Measurements from ENCODE around the gene SPON2. TPM values are rescaled to one million over a fixed set of nuclear protein-coding genes. Genes with fewer than 3 reads are reported as not detected.

SPON2 gene
- polyA plus RNA-seq, 2 of the 4 experiments (the other 2 are of a cell fraction), result 0.12 to 0.54 TPM

GRCh38 chr4:1155314-1155713, 17.1 kb downstream of the SPON2 start:
- POLR2A ChIA-PET, result no interaction called here
- DNase-seq (ENCODE audit: low read depth in 1 of 2, low spot score in 1 of 2) (no peak), FAIRE-seq (no peak), ATAC-seq (no peak)
- Histone ChIP-seq H3K9me3 (no peaks in the 10 kb centered on the region), H3K4me1 (no peaks in the 10 kb centered on the region), H3K27ac (no peak overlapping the region), H3K4me2 (no peak overlapping the region), H3K4me3 (no peak overlapping the region)
- CTCF ChIA-PET, result interaction anchor here (1.1 kb wide), 1 partner anchor 11 kb away, joined by 3 read pairs; no protein-coding TSS in a partner anchor
- TF ChIP-seq EHMT2 (IDR thresholded peaks at IDR 0.05; ENCODE audit: low read depth), result no peak
- no peak for TF ChIP-seq ZSCAN20 (CRISPR knock-in tag; IDR thresholded peaks at IDR 0.05)
- no peak for TF ChIP-seq CBX8 (IDR thresholded peaks at IDR 0.05)
- TF ChIP-seq, protein P1, sequence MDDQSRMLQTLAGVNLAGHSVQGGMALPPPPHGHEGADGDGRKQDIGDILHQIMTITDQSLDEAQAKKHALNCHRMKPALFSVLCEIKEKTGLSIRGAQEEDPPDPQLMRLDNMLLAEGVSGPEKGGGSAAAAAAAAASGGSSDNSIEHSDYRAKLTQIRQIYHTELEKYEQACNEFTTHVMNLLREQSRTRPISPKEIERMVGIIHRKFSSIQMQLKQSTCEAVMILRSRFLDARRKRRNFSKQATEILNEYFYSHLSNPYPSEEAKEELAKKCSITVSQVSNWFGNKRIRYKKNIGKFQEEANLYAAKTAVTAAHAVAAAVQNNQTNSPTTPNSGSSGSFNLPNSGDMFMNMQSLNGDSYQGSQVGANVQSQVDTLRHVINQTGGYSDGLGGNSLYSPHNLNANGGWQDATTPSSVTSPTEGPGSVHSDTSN (IDR thresholded peaks at IDR 0.05), result no peak
- TF ChIP-seq MAZ (IDR thresholded peaks at IDR 0.05; ENCODE audit: borderline replicate concordance, low read depth, low read length), result no peak
- no peak for TF ChIP-seq JUNB (IDR thresholded peaks at IDR 0.05)
- TF ChIP-seq TP53 (CRISPR knock-in tag; IDR thresholded peaks at IDR 0.05), result no peak
- TF ChIP-seq HEYL (CRISPR knock-in tag; IDR thresholded peaks at IDR 0.05), result no peak
- no peak for TF ChIP-seq HDAC2 (IDR thresholded peaks at IDR 0.05)
- TF ChIP-seq MAFK (IDR thresholded peaks at IDR 0.05; ENCODE audit: partially characterized antibody), result no peak
- TF ChIP-seq MYC (IDR thresholded peaks at IDR 0.05; ENCODE audit: borderline replicate concordance, low read length), result no peak
- TF ChIP-seq EP300 (IDR thresholded peaks at IDR 0.05), result no peak
- TF ChIP-seq REST (IDR thresholded peaks at IDR 0.05), result no peak
- TF ChIP-seq TFCP2L1 (CRISPR knock-in tag; IDR thresholded peaks at IDR 0.05), result no peak
- WGBS (ENCODE audit: missing lambda C conversion rate), result 64% methylated on average over 3 of the region's 3 CpGs

DNA sequence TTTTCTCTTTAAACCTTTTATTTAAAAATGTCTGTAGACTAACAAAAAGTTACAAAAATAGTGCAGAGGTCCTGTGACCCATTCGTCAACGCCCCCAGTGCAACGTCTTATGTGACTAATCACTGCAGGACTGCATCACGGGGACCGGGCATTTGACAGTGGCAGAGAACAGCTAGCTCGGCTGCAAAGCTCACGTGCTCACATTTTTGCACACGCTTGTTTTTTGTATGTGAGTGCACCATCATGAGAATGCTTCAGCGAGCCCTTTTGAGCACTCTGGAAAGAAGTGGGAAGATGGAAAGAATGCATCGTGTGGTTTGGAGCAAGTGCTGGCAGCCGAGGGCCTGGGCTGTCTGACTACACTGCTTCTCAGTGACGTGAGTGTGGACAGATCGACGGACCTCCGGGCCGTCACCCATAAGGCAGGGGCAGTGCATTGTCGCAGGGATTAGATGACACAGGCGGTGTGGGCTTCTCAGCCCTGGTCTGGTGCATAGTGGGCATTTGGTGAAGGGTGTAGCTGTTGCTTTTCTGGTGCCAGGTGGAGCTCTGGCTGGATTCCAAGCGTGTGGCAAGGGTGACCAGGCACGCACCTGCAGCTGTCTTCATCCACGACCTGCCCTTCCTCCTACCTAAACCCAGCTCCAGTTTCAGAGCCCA, 17.7 kb downstream of the SPON2 start:
- Histone ChIP-seq H3K27ac (no peak overlapping the region), H3K4me1 (no peaks in the 10 kb centered on the region), H3K4me2 (no peak overlapping the region), H3K9me3 (no peaks in the 10 kb centered on the region), H3K4me3 (no peak overlapping the region)
- TF ChIP-seq KDM1A (IDR thresholded peaks at IDR 0.05; ENCODE audit: low read depth) (no peak), TP53 (CRISPR knock-in tag; IDR thresholded peaks at IDR 0.05) (no peak), ZSCAN20 (CRISPR knock-in tag; IDR thresholded peaks at IDR 0.05) (no peak), NPAS2 (CRISPR knock-in tag; IDR thresholded peaks at IDR 0.05; ENCODE audit: borderline replicate concordance) (no peak), ZC3H11A (IDR thresholded peaks at IDR 0.05) (no peak), HEYL (CRISPR knock-in tag; IDR thresholded peaks at IDR 0.05) (no peak), EP300 (IDR thresholded peaks at IDR 0.05) (no peak), NFE2L2 (conservative IDR thresholded peaks at IDR 0.05; ENCODE audit: low read length) (no peak), JUN (IDR thresholded peaks at IDR 0.05) (no peak), SMC3 (IDR thresholded peaks at IDR 0.05) (no peak), EHMT2 (IDR thresholded peaks at IDR 0.05; ENCODE audit: low read depth) (no peak), CBX8 (IDR thresholded peaks at IDR 0.05) (no peak), RARB (CRISPR knock-in tag; IDR thresholded peaks at IDR 0.05) (no peak), FOXS1 (CRISPR knock-in tag; IDR thresholded peaks at IDR 0.05) (no peak), RAD21 (conservative IDR thresholded peaks at IDR 0.05 in 1 of 2, IDR thresholded peaks at IDR 0.05 in 1 of 2) (no peak), HDAC2 (IDR thresholded peaks at IDR 0.05) (no peak), MAX (IDR thresholded peaks at IDR 0.05) (no peak)
- ChIA-PET POLR2A (no interaction called here), CTCF (interaction anchor here (1.1 kb wide), 1 partner anchor 11 kb away, joined by 3 read pairs; no protein-coding TSS in a partner anchor)
- no peak for DNase-seq (ENCODE audit: low read depth in 1 of 2, low spot score in 1 of 2)
- ATAC-seq, result no peak
- WGBS (ENCODE audit: missing lambda C conversion rate), result 79% methylated on average over 21 of the region's 21 CpGs
- no peak for FAIRE-seq

All from A549 (cell line).